ENCODE data around the gene CCDC92. TPM values are rescaled to one million over a fixed set of nuclear protein-coding genes. Genes with fewer than 3 reads are reported as not detected.

The CCDC92 gene
- total RNA-seq, 2 donors from 2014 or later: 19.7 to 25.1 TPM

GRCh38 chr12:124013073-124013472 is 40.4 kb upstream of the CCDC92 start:
- no peak for TF ChIP-seq POLR2A (IDR thresholded peaks at IDR 0.05)
- TF ChIP-seq, protein P1, sequence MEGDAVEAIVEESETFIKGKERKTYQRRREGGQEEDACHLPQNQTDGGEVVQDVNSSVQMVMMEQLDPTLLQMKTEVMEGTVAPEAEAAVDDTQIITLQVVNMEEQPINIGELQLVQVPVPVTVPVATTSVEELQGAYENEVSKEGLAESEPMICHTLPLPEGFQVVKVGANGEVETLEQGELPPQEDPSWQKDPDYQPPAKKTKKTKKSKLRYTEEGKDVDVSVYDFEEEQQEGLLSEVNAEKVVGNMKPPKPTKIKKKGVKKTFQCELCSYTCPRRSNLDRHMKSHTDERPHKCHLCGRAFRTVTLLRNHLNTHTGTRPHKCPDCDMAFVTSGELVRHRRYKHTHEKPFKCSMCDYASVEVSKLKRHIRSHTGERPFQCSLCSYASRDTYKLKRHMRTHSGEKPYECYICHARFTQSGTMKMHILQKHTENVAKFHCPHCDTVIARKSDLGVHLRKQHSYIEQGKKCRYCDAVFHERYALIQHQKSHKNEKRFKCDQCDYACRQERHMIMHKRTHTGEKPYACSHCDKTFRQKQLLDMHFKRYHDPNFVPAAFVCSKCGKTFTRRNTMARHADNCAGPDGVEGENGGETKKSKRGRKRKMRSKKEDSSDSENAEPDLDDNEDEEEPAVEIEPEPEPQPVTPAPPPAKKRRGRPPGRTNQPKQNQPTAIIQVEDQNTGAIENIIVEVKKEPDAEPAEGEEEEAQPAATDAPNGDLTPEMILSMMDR (IDR thresholded peaks at IDR 0.05): no peak
- Histone ChIP-seq H3K4me3 (no peak overlapping the region), H3K36me3 (replicated peaks in 1 of 2; ENCODE audit: insufficient read depth in 1 of 2, low read depth in 2 of 2) (peaks cover 0 to 7% of the 10 kb centered on the region in 2 donors), H3K27me3 (no peaks in the 10 kb centered on the region), H3K4me1 (peaks cover 18% of the 10 kb centered on the region), H3K27ac (no peak overlapping the region), H3K9me3 (no peaks in the 10 kb centered on the region)
- intact Hi-C loops (cut with DNase I): no loop called here
- DNase-seq (no peak), ATAC-seq (no peak)
- WGBS, 2 donors: 84 to 91% methylated on average over 7 of the region's 7 CpGs

- WGBS, 2 donors: 28 to 39% methylated on average over 8 of the region's 8 CpGs
- H3K36me3 ChIP-seq (replicated peaks in 1 of 2; ENCODE audit: insufficient read depth in 1 of 2, low read depth in 2 of 2): peaks cover 0 to 7% of the 10 kb centered on the region in 2 donors
Observed at GRCh38 chr12:124011435-124012115, 38.9 kb upstream of the CCDC92 start.

DNA sequence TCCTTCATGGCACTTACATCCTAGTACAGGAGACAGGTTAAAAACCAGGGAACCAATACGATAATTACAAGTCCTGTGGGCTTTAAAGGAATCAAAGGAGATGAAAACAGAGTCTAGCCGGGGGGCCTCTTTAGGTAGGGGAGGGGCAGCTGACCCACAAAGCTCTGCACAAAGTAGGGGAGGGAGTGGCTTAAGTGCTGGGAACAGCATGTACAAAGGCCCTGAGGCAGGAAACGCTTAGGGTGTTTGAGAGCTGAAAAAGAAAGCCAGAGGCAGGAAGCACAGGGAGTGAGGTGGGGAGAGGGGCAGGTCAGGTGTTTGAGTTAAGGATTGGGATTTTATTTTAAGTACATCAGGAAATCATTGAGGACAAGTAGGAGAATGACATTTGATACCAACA is 38.1 kb upstream of the CCDC92 start:
- H3K27ac ChIP-seq: no peak overlapping the region
- ATAC-seq (no peak), DNase-seq (no peak)
- peaks cover 41% of the 10 kb centered on the region for H3K4me1 ChIP-seq
- intact Hi-C loops (cut with DNase I): no loop called here
- H3K36me3 ChIP-seq (replicated peaks in 1 of 2; ENCODE audit: insufficient read depth in 1 of 2, low read depth in 2 of 2): peaks cover 0 to 7% of the 10 kb centered on the region in 2 donors
- H3K27me3 ChIP-seq: no peaks in the 10 kb centered on the region
- H3K9me3 ChIP-seq: no peaks in the 10 kb centered on the region
- 84 to 91% methylated on average over 3 of the region's 3 CpGs for WGBS, 2 donors
- no peak overlapping the region for H3K4me3 ChIP-seq
- no peak for TF ChIP-seq POLR2A (IDR thresholded peaks at IDR 0.05)
- TF ChIP-seq, protein P1 (IDR thresholded peaks at IDR 0.05): no peak

More at GRCh38 chr12:124011435-124012115, 38.9 kb upstream of the CCDC92 start:
- no peaks in the 10 kb centered on the region for H3K9me3 ChIP-seq
- no peaks in the 10 kb centered on the region for H3K27me3 ChIP-seq
- no peak overlapping the region for H3K4me3 ChIP-seq
- H3K4me1 ChIP-seq: peaks cover 32% of the 10 kb centered on the region
- H3K27ac ChIP-seq: no peak overlapping the region
- ATAC-seq (no peak), DNase-seq (no peak)
- intact Hi-C loops (cut with DNase I): no loop called here
- TF ChIP-seq, protein P1 (IDR thresholded peaks at IDR 0.05): no peak
- no peak for TF ChIP-seq POLR2A (IDR thresholded peaks at IDR 0.05)

DNA sequence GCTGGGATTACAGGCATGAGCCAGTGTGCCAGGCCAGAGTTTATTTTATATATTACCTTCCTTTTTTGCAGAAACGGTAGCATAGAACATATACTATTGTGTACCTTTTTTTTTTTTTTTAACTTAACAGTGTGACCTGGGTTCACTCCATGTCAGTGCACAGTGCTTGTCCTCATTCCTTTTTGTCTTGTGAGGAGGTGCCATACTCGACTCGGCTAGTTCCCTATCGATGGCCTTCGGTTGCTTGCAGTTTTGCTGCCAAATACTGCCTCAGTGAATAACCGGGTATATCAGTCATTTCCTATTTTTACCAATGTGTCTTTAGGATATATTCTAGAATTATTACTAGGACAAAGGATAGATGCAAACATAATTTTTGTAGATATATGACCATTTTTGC is 37.1 kb upstream of the CCDC92 start:
- no peak for ATAC-seq

More for the DNA sequence above, 37.1 kb upstream of the CCDC92 start:
- DNase-seq: no peak
- H3K27me3 ChIP-seq: no peaks in the 10 kb centered on the region
- TF ChIP-seq, protein P1 (IDR thresholded peaks at IDR 0.05): no peak
- TF ChIP-seq POLR2A (IDR thresholded peaks at IDR 0.05): no peak
- WGBS, 2 donors: 83 to 89% methylated on average over 6 of the region's 6 CpGs
- H3K36me3 ChIP-seq (replicated peaks in 1 of 2; ENCODE audit: insufficient read depth in 1 of 2, low read depth in 2 of 2): peaks cover 0 to 6% of the 10 kb centered on the region in 2 donors
- H3K4me3 ChIP-seq: no peak overlapping the region
- H3K27ac ChIP-seq: no peak overlapping the region
- intact Hi-C loops (cut with DNase I): no loop called here
- no peaks in the 10 kb centered on the region for H3K9me3 ChIP-seq
- peaks cover 43% of the 10 kb centered on the region for H3K4me1 ChIP-seq

Data from body of pancreas (tissue), 4 donors.